ENCODE measurements around the gene TLE5. TPM values are rescaled to one million over a fixed set of nuclear protein-coding genes. Genes with fewer than 3 reads are reported as not detected.

TLE5 gene
- total and polyA plus RNA-seq, 10 of the 15 experiments (the other 5 are each of a cell fraction or from before 2014, with no cell fraction given) = 2.5 to 373 (median 154) TPM

DNA sequence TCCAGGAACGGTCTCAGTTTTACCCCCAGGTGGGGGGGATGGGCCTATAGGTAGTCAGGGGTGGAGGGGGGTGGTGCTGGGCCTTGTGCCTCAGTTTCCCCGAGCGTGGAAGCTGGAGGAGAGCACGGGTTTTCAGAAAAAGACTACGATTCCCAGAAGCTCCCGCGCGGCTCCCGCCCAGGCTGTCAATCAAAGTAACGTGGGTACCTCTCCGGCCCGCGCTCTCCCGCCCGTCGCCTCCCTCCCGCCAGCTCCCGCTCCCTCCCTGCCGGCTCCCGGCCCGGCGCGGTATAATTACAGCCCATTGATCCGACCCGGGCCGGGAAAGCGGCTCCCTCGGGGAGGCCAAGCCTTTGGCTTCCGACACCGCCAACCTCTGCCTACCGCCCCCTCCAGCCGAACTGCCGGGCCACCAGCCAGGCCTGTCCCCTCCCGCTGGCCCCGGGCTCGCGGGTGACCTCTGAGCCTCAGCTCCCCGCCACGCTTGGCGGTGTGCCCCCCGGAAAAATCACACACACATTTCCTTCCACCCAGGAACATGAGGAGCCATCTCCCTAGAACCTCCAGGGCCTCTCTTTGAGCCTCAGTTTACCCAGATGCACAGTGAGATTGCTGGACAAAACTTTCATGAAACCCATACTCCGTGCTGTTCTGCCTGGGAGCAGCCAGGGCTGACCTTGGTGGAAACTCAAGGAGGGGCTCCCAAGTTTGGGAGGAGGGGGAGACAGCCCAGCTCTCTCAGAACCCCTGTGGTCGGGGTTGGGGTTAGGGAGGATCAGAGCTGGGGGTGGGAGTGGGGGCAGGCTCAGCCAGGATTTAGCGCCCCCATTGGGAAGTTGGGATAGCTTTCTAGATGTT lies 25.9 kb downstream of the TLE5 start (continued):
- TF ChIP-seq FOXK2 (IDR thresholded peaks at IDR 0.05) (no peak), NFYB (IDR thresholded peaks at IDR 0.05; ENCODE audit: insufficient read depth, low read depth, low read length) (no peak), SIX5 (IDR thresholded peaks at IDR 0.05; ENCODE audit: low read depth, low read length, severe bottlenecking) (peak; percentile 82), ZNF24 (IDR thresholded peaks at IDR 0.05) (no peak), NFYA (IDR thresholded peaks at IDR 0.05; ENCODE audit: borderline replicate concordance, low read depth, low read length) (no peak), CHD2 (IDR thresholded peaks at IDR 0.05; ENCODE audit: borderline replicate concordance, low read depth, low read length) (no peak), HCFC1 (IDR thresholded peaks at IDR 0.05; ENCODE audit: low read length) (peak; percentile 82), NFIC (IDR thresholded peaks at IDR 0.05; ENCODE audit: low read depth, low read length) (no peak), TCF12 (IDR thresholded peaks at IDR 0.05; ENCODE audit: low read depth, low read length) (no peak), CHD1 (IDR thresholded peaks at IDR 0.05; ENCODE audit: low read depth, low read length) (0 out of 2 replicates have a peak, but pooled peaks have one; percentile 73), MTA3 (IDR thresholded peaks at IDR 0.05; ENCODE audit: borderline replicate concordance, low read length) (no peak), ZZZ3 (IDR thresholded peaks at IDR 0.05; ENCODE audit: control insufficient read depth, insufficient read length, low read depth) (no peak), POU2F2 (IDR thresholded peaks at IDR 0.05; ENCODE audit: borderline replicate concordance, low read depth, low read length) (no peak), KAT2A (conservative IDR thresholded peaks at IDR 0.05; ENCODE audit: control insufficient read depth, low read depth, low read length) (no peak), BHLHE40 (IDR thresholded peaks at IDR 0.05; ENCODE audit: borderline replicate concordance in 1 of 2, low read depth in 2 of 2, low read length in 1 of 2) (peak in 1 of 2 experiments; percentile 52; a peak in 3 of 4 replicates), CREB1 (IDR thresholded peaks at IDR 0.05; ENCODE audit: low read depth) (peak; percentile 44; the same call in 1 of the 2 replicates)
- TF ChIP-seq, protein P1, sequence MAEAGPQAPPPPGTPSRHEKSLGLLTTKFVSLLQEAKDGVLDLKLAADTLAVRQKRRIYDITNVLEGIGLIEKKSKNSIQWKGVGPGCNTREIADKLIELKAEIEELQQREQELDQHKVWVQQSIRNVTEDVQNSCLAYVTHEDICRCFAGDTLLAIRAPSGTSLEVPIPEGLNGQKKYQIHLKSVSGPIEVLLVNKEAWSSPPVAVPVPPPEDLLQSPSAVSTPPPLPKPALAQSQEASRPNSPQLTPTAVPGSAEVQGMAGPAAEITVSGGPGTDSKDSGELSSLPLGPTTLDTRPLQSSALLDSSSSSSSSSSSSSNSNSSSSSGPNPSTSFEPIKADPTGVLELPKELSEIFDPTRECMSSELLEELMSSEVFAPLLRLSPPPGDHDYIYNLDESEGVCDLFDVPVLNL (IDR thresholded peaks at IDR 0.05; ENCODE audit: low read depth, low read length) = peak; percentile 50
- TF ChIP-seq, protein P2, sequence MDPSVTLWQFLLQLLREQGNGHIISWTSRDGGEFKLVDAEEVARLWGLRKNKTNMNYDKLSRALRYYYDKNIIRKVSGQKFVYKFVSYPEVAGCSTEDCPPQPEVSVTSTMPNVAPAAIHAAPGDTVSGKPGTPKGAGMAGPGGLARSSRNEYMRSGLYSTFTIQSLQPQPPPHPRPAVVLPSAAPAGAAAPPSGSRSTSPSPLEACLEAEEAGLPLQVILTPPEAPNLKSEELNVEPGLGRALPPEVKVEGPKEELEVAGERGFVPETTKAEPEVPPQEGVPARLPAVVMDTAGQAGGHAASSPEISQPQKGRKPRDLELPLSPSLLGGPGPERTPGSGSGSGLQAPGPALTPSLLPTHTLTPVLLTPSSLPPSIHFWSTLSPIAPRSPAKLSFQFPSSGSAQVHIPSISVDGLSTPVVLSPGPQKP (IDR thresholded peaks at IDR 0.05; ENCODE audit: low read depth, low read length) = no peak
- TF ChIP-seq, protein P3, sequence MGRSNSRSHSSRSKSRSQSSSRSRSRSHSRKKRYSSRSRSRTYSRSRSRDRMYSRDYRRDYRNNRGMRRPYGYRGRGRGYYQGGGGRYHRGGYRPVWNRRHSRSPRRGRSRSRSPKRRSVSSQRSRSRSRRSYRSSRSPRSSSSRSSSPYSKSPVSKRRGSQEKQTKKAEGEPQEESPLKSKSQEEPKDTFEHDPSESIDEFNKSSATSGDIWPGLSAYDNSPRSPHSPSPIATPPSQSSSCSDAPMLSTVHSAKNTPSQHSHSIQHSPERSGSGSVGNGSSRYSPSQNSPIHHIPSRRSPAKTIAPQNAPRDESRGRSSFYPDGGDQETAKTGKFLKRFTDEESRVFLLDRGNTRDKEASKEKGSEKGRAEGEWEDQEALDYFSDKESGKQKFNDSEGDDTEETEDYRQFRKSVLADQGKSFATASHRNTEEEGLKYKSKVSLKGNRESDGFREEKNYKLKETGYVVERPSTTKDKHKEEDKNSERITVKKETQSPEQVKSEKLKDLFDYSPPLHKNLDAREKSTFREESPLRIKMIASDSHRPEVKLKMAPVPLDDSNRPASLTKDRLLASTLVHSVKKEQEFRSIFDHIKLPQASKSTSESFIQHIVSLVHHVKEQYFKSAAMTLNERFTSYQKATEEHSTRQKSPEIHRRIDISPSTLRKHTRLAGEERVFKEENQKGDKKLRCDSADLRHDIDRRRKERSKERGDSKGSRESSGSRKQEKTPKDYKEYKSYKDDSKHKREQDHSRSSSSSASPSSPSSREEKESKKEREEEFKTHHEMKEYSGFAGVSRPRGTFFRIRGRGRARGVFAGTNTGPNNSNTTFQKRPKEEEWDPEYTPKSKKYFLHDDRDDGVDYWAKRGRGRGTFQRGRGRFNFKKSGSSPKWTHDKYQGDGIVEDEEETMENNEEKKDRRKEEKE (IDR thresholded peaks at IDR 0.05) = no peak

Data from GM12878 (cell line).